ENCODE data around the gene EP300.

EP300 gene

GRCh38 chr22:41074941-41075710, 17.3 kb upstream of the EP300 start:
- H3K9me3 ChIP-seq (ENCODE audit: control insufficient read depth, insufficient read depth, low read length): no peaks in the 10 kb centered on the region
- peaks cover 18% of the 10 kb centered on the region for H3K4me1 ChIP-seq (ENCODE audit: control insufficient read depth, low read length)
- no peak for TF ChIP-seq EZH2phosphoT487 (IDR thresholded peaks at IDR 0.05; ENCODE audit: borderline replicate concordance, low read length)
- TF ChIP-seq CTCF (IDR thresholded peaks at IDR 0.05; ENCODE audit: low read depth, low read length, poor library complexity, severe bottlenecking): no peak
- no peaks in the 10 kb centered on the region for H3F3A ChIP-seq (ENCODE audit: control insufficient read depth, insufficient read depth)
- H3K4me3 ChIP-seq (ENCODE audit: low read length): no peak overlapping the region
- H3K79me2 ChIP-seq (ENCODE audit: control insufficient read depth, low read length): no peaks in the 10 kb centered on the region
- H3K9me2 ChIP-seq (replicated peaks; ENCODE audit: control insufficient read depth, low read length): no peaks in the 10 kb centered on the region
- no peak overlapping the region for H3K27ac ChIP-seq (ENCODE audit: low read depth, low read length)
- H3K27me3 ChIP-seq (ENCODE audit: control insufficient read depth, low read length): no peaks in the 10 kb centered on the region
- H3K36me3 ChIP-seq (ENCODE audit: control insufficient read depth, low read length): no peaks in the 10 kb centered on the region
- H4K20me1 ChIP-seq (ENCODE audit: control insufficient read depth, insufficient read depth, low read depth, low read length): no peaks in the 10 kb centered on the region
- no peak overlapping the region for H3K4me2 ChIP-seq (ENCODE audit: low read length)

GRCh38 chr22:41075946-41076345, 16.4 kb upstream of the EP300 start:
- Histone ChIP-seq H3K27me3 (ENCODE audit: control insufficient read depth, low read length) (no peaks in the 10 kb centered on the region), H3K9me3 (ENCODE audit: control insufficient read depth, insufficient read depth, low read length) (no peaks in the 10 kb centered on the region), H3K4me3 (ENCODE audit: low read length) (no peak overlapping the region), H3K9me2 (replicated peaks; ENCODE audit: control insufficient read depth, low read length) (no peaks in the 10 kb centered on the region), H3K4me1 (ENCODE audit: control insufficient read depth, low read length) (peaks cover 11% of the 10 kb centered on the region), H3K27ac (ENCODE audit: low read depth, low read length) (no peak overlapping the region), H3K79me2 (ENCODE audit: control insufficient read depth, low read length) (no peaks in the 10 kb centered on the region), H3F3A (ENCODE audit: control insufficient read depth, insufficient read depth) (no peaks in the 10 kb centered on the region), H3K4me2 (ENCODE audit: low read length) (no peak overlapping the region), H4K20me1 (ENCODE audit: control insufficient read depth, insufficient read depth, low read depth, low read length) (no peaks in the 10 kb centered on the region), H3K36me3 (ENCODE audit: control insufficient read depth, low read length) (no peaks in the 10 kb centered on the region)
- TF ChIP-seq CTCF (IDR thresholded peaks at IDR 0.05; ENCODE audit: low read depth, low read length, poor library complexity, severe bottlenecking) (no peak), EZH2phosphoT487 (IDR thresholded peaks at IDR 0.05; ENCODE audit: borderline replicate concordance, low read length) (no peak)

DNA sequence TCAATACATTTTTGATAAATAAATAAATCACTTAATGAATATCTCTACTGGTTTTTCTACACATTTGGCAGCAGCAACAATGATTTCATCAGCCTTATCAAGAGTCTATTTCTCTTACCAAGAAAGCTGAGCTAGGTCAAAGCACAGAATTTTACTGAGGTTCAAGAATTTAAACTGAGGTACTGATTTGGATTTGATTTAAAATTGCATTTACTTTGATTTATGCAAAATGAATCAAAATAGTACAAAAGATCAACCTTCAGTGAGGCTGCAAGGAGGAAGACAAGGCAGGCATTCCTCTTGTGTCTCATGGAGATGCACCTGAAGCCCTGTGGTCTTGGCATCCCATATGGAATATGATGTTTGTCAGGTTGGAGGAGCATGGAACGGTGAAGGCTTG, 15.5 kb upstream of the EP300 start:
- H3K9me3 ChIP-seq (ENCODE audit: control insufficient read depth, insufficient read depth, low read length): no peaks in the 10 kb centered on the region
- no peaks in the 10 kb centered on the region for H3K9me2 ChIP-seq (replicated peaks; ENCODE audit: control insufficient read depth, low read length)
- no peaks in the 10 kb centered on the region for H4K20me1 ChIP-seq (ENCODE audit: control insufficient read depth, insufficient read depth, low read depth, low read length)
- no peaks in the 10 kb centered on the region for H3K79me2 ChIP-seq (ENCODE audit: control insufficient read depth, low read length)
- H3K27ac ChIP-seq (ENCODE audit: low read depth, low read length): no peak overlapping the region
- TF ChIP-seq EZH2phosphoT487 (IDR thresholded peaks at IDR 0.05; ENCODE audit: borderline replicate concordance, low read length) (no peak), CTCF (IDR thresholded peaks at IDR 0.05; ENCODE audit: low read depth, low read length, poor library complexity, severe bottlenecking) (no peak)
- H3K27me3 ChIP-seq (ENCODE audit: control insufficient read depth, low read length): no peaks in the 10 kb centered on the region
- H3F3A ChIP-seq (ENCODE audit: control insufficient read depth, insufficient read depth): no peaks in the 10 kb centered on the region
- H3K4me1 ChIP-seq (ENCODE audit: control insufficient read depth, low read length): peaks cover 11% of the 10 kb centered on the region
- no peak overlapping the region for H3K4me2 ChIP-seq (ENCODE audit: low read length)
- H3K36me3 ChIP-seq (ENCODE audit: control insufficient read depth, low read length): no peaks in the 10 kb centered on the region
- no peak overlapping the region for H3K4me3 ChIP-seq (ENCODE audit: low read length)
